ENCODE data around the gene AKAP13. TPM values are rescaled to one million over a fixed set of nuclear protein-coding genes. Genes with fewer than 3 reads are reported as not detected.
A peak's percentile ranks its signal among the peaks of the same experiment; 100 is the strongest.

Gene AKAP13
- total RNA-seq, 4 donors from 2014 or later: 332 to 362 (median 351) TPM

GRCh38 chr15:85718981-85719380 is 338.6 kb downstream of the AKAP13 start:
- H3K36me3 ChIP-seq: peaks cover 5 to 97% (median 50%) of the 10 kb centered on the region in 3 donors

DNA sequence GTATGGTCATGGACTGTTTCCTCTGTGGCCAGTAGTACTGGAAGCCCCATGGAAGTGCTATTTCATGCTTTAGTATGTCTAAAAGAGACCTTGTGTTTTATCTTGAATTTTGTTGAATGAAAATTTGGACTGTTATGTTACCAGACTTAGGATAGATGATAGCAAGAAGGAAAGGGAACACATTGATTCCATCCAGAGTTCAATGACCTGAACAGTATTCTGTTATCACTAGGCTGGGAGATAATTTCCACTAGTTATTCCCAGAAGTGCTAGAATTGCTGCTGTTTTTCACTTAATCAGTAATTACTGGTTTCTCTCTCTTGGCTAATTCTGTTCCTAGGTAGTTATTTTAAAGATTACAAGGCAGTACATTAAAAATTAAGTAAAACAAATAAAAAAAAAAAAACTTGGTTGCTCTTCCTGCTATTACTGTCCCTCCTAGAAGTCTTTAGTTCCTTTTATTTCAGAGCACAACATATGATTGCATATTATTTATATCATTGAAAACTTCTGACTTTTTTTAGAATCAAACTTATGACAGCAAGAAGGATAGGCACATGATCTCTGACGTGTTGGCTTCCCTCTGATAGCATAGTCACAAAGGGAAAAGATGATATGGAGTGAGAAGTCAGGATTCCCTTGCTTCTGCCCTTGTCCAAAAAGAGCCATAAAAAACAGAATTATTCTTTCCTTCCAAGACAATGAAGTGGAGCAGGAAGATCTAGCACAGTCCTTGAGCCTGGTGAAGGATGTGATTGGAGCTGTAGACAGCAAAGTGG is 342.2 kb downstream of the AKAP13 start:
- Histone ChIP-seq H3K27me3 (no peaks in the 10 kb centered on the region), H3K4me3 (no peak overlapping the region), H3K36me3 (peaks cover 5 to 84% (median 43%) of the 10 kb centered on the region in 3 donors), H3K27ac (peak overlapping the region in 3 of 4 donors; percentile 10 to 93 (median 30)), H3K9me3 (no peaks in the 10 kb centered on the region), H3K4me1 (peaks cover 3 to 54% (median 26%) of the 10 kb centered on the region in 4 donors)
- no peak for DNase-seq (ENCODE audit: low spot score in 2 of 2)
- 41 to 47% methylated on average over 1 of the region's 1 CpG for WGBS, 2 donors
- TF ChIP-seq CTCF (IDR thresholded peaks at IDR 0.05): no peak
- TF ChIP-seq EP300 (IDR thresholded peaks at IDR 0.05): no peak
- TF ChIP-seq POLR2A (IDR thresholded peaks at IDR 0.05): no peak

More at GRCh38 chr15:85718981-85719380, 338.6 kb downstream of the AKAP13 start:
- H3K9me3 ChIP-seq: no peaks in the 10 kb centered on the region
- TF ChIP-seq EP300 (IDR thresholded peaks at IDR 0.05) (no peak), CTCF (IDR thresholded peaks at IDR 0.05) (no peak), POLR2A (IDR thresholded peaks at IDR 0.05) (no peak)
- no peak for DNase-seq (ENCODE audit: low spot score in 2 of 2)
- H3K4me1 ChIP-seq: peaks cover 0 to 18% (median 4%) of the 10 kb centered on the region in 4 donors
- WGBS, 2 donors: 82 to 98% methylated on average over 4 of the region's 4 CpGs
- H3K27me3 ChIP-seq: no peaks in the 10 kb centered on the region
- H3K27ac ChIP-seq: peak overlapping the region in 1 of 4 donors; percentile 18
- H3K4me3 ChIP-seq: no peak overlapping the region

- no peak for DNase-seq (ENCODE audit: low spot score in 2 of 2)
- Histone ChIP-seq H3K27me3 (no peaks in the 10 kb centered on the region), H3K9me3 (no peaks in the 10 kb centered on the region), H3K4me3 (no peak overlapping the region), H3K4me1 (peaks cover 7 to 66% (median 30%) of the 10 kb centered on the region in 4 donors), H3K36me3 (peaks cover 0 to 84% (median 31%) of the 10 kb centered on the region in 3 donors), H3K27ac (peak overlapping the region; percentile 69 to 93 (median 89))
- TF ChIP-seq POLR2A (IDR thresholded peaks at IDR 0.05) (no peak), CTCF (IDR thresholded peaks at IDR 0.05) (peak in 1 of 5 experiments; percentile 11)
- WGBS, 2 donors: 65 to 66% methylated on average over 10 of the region's 10 CpGs
Observed at GRCh38 chr15:85723960-85724945, 343.9 kb downstream of the AKAP13 start.

- WGBS, 2 donors: 49 to 62% methylated on average over 3 of the region's 3 CpGs
- TF ChIP-seq CTCF (IDR thresholded peaks at IDR 0.05) (peak in 1 of 5 experiments; percentile 6), EP300 (IDR thresholded peaks at IDR 0.05) (peak; percentile 44 to 89), POLR2A (IDR thresholded peaks at IDR 0.05) (no peak)
- H3K4me1 ChIP-seq: peaks cover 7 to 74% (median 30%) of the 10 kb centered on the region in 4 donors
- H3K27ac ChIP-seq: peak overlapping the region; percentile 69 to 93 (median 89)
- H3K36me3 ChIP-seq: peaks cover 0 to 82% (median 24%) of the 10 kb centered on the region in 3 donors
- no peaks in the 10 kb centered on the region for H3K27me3 ChIP-seq
- peak in 1 of 2 donors; percentile 71 for DNase-seq (ENCODE audit: low spot score in 2 of 2)
- H3K4me3 ChIP-seq: no peak overlapping the region
- no peaks in the 10 kb centered on the region for H3K9me3 ChIP-seq
Observed at GRCh38 chr15:85725019-85725418, 344.6 kb downstream of the AKAP13 start.
